MM.1S (cell line): Measurements from ENCODE around the gene TP63.

Experiments
- EZH2 ChIP-seq: fragments of 300-600 bp; sonication (generic); optimal IDR thresholded peaks from 2 replicates; pipeline ENCODE3; 2017; ENCODE audit warnings: low read depth, mild to moderate bottlenecking, antibody characterized with exemption, low read length, mixed read lengths
- TF ChIP-seq, protein P1 (sequence below): fragments of 300-600 bp; sonication (generic); IDR thresholded peaks from 2 replicates; pipeline ENCODE4 v1.5.1; 2016; ENCODE audit warnings: antibody characterized with exemption, low read length, mixed read lengths

DNA sequence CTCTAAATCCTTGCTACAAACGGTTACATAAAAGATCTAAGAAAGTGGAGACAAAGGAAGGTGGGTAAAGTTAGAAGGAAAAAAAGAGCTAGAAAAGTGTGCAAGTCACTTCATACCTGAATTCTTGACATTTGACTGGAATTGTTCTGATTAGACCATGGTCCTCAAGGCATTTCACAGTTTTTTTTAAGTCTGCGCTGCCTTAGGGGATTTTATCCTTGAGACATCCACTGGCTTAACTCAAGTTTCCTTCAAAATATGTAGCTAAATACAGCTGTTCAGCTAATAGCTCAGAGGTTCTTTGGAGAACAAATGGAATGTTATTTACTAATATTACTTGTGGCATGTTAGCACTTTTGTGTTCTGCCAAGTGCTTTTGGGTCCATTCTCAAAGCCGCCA lies 236.9 kb downstream of the TP63 start:
- TF ChIP-seq, protein P1, sequence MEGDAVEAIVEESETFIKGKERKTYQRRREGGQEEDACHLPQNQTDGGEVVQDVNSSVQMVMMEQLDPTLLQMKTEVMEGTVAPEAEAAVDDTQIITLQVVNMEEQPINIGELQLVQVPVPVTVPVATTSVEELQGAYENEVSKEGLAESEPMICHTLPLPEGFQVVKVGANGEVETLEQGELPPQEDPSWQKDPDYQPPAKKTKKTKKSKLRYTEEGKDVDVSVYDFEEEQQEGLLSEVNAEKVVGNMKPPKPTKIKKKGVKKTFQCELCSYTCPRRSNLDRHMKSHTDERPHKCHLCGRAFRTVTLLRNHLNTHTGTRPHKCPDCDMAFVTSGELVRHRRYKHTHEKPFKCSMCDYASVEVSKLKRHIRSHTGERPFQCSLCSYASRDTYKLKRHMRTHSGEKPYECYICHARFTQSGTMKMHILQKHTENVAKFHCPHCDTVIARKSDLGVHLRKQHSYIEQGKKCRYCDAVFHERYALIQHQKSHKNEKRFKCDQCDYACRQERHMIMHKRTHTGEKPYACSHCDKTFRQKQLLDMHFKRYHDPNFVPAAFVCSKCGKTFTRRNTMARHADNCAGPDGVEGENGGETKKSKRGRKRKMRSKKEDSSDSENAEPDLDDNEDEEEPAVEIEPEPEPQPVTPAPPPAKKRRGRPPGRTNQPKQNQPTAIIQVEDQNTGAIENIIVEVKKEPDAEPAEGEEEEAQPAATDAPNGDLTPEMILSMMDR = no peak
- no peak for TF ChIP-seq EZH2
